H9 (cell line): ENCODE results near the gene RPL39L. TPM values are rescaled to one million over a fixed set of nuclear protein-coding genes. Genes with fewer than 3 reads are reported as not detected.
"Not testable (repeated sequence)": the region's sequence is repeated elsewhere in the genome, so short reads cannot be mapped to it uniquely, and the experiment has no call there.

ENCODE experiments used
- DNase-seq: peaks from one replicate; pipeline ENCODE4 v3.0.0-alpha.2; 2017
- H2AFZ ChIP-seq: one replicate; pipeline ENCODE4 v1.6.1; 2013; ENCODE audit warnings: mild to moderate bottlenecking, low read length, control low read depth, moderate library complexity
- H2AK5ac ChIP-seq: 2 replicates; pipeline ENCODE4 v1.6.1; 2013; ENCODE audit warnings: low read length, control low read depth, mixed read lengths; ENCODE audit not compliant: insufficient read length
- H2BK120ac ChIP-seq: one replicate; pipeline ENCODE4 v1.6.1; 2013; ENCODE audit warnings: low read depth, mild to moderate bottlenecking, low read length, control low read depth, inconsistent platforms; ENCODE audit not compliant: poor library complexity, severe bottlenecking
- H2BK12ac ChIP-seq: 2 replicates; pipeline ENCODE4 v1.6.1; 2013; ENCODE audit warnings: low read length, control low read depth, mixed read lengths, low read depth; ENCODE audit not compliant: insufficient read length
- H2BK15ac ChIP-seq: 2 replicates; pipeline ENCODE4 v1.6.1; 2013; ENCODE audit warnings: low read depth, low read length, control low read depth
- H2BK20ac ChIP-seq: one replicate; pipeline ENCODE4 v1.6.1; 2013; ENCODE audit warnings: low read depth, mild to moderate bottlenecking, low read length, control low read depth, inconsistent platforms; ENCODE audit not compliant: poor library complexity, severe bottlenecking
- H2BK5ac ChIP-seq: 2 replicates; pipeline ENCODE4 v1.6.1; 2013; ENCODE audit warnings: low read length, control low read depth, mixed read lengths; ENCODE audit not compliant: insufficient read length
- H3K14ac ChIP-seq: 2 replicates; pipeline ENCODE4 v1.6.1; 2013; ENCODE audit warnings: low read length, control low read depth; ENCODE audit not compliant: insufficient read depth
- H3K18ac ChIP-seq: 2 replicates; pipeline ENCODE4 v1.6.1; 2013; ENCODE audit warnings: low read depth, mild to moderate bottlenecking, mixed read lengths, low read length, control low read depth; ENCODE audit not compliant: insufficient read length
- H3K23ac ChIP-seq: 2 replicates; pipeline ENCODE4 v1.6.1; 2013; ENCODE audit warnings: low read length, control low read depth, mixed read lengths, low read depth; ENCODE audit not compliant: insufficient read length
- H3K23me2 ChIP-seq: 2 replicates; pipeline ENCODE4 v1.6.1; 2013; ENCODE audit warnings: low read depth, mild to moderate bottlenecking, mixed read lengths, low read length, control low read depth; ENCODE audit not compliant: insufficient read length, poor library complexity, severe bottlenecking
- H3K27ac ChIP-seq: 2 replicates; pipeline ENCODE4 v1.5.1; 2013; ENCODE audit warnings: low read length, control low read depth, mixed read lengths, low read depth; ENCODE audit not compliant: insufficient read length
- H3K27me3 ChIP-seq: 2 replicates; pipeline ENCODE4 v1.6.1; 2013; ENCODE audit warnings: low read length, control low read depth, inconsistent platforms; ENCODE audit not compliant: insufficient read depth
- H3K4ac ChIP-seq: 2 replicates; pipeline ENCODE4 v1.6.1; 2013; ENCODE audit warnings: low read depth, mild to moderate bottlenecking, control low read depth, inconsistent platforms, low read length, moderate library complexity
- H3K4me1 ChIP-seq: 2 replicates; pipeline ENCODE4 v1.6.1; 2013; ENCODE audit warnings: low read length, control low read depth, inconsistent platforms; ENCODE audit not compliant: insufficient read depth
- H3K4me2 ChIP-seq: 2 replicates; pipeline ENCODE4 v1.6.1; 2013; ENCODE audit warnings: low read length, control low read depth, mixed read lengths; ENCODE audit not compliant: insufficient read length, insufficient read depth
- H3K56ac ChIP-seq: 2 replicates; pipeline ENCODE4 v1.6.1; 2013; ENCODE audit warnings: low read depth, mild to moderate bottlenecking, mixed read lengths, low read length, control low read depth; ENCODE audit not compliant: insufficient read length
- H3K79me1 ChIP-seq: 2 replicates; pipeline ENCODE4 v1.6.1; 2013; ENCODE audit warnings: low read depth, mild to moderate bottlenecking, moderate library complexity, low read length, control low read depth, inconsistent platforms; ENCODE audit not compliant: insufficient read depth, poor library complexity, severe bottlenecking
- H3K79me2 ChIP-seq: 2 replicates; pipeline ENCODE4 v1.6.1; 2013; ENCODE audit warnings: low read length, control low read depth, inconsistent platforms; ENCODE audit not compliant: insufficient read depth
- H3K9ac ChIP-seq: 2 replicates; pipeline ENCODE4 v1.6.1; 2013; ENCODE audit warnings: low read length, control low read depth, mixed read lengths; ENCODE audit not compliant: insufficient read length; ENCODE audit errors: extremely low read depth
- H3K9me3 ChIP-seq: one replicate; pipeline ENCODE4 v1.6.1; 2013; ENCODE audit warnings: low read depth, low read length, inconsistent platforms; ENCODE audit not compliant: control insufficient read depth
- H3T11ph ChIP-seq: one replicate; pipeline ENCODE4 v1.6.1; 2013; ENCODE audit warnings: mild to moderate bottlenecking, low read length, control low read depth, inconsistent platforms
- H4K20me1 ChIP-seq: one replicate; pipeline ENCODE4 v1.6.1; 2013; ENCODE audit not compliant: control insufficient read depth, insufficient read length, insufficient read depth
- H4K5ac ChIP-seq: 2 replicates; pipeline ENCODE4 v1.6.1; 2013; ENCODE audit warnings: low read depth, mild to moderate bottlenecking, mixed read lengths, low read length, control low read depth; ENCODE audit not compliant: insufficient read length
- H4K8ac ChIP-seq: replicated peaks from 2 replicates; pipeline ENCODE4 v1.6.1; 2013; ENCODE audit warnings: low read length, control low read depth, mixed read lengths, low read depth; ENCODE audit not compliant: insufficient read length
- H4K91ac ChIP-seq: 2 replicates; pipeline ENCODE4 v1.6.1; 2013; ENCODE audit warnings: low read depth, mild to moderate bottlenecking, moderate library complexity, mixed read lengths, low read length, control low read depth; ENCODE audit not compliant: insufficient read length
- H3K27ac Mint-ChIP-seq, 3 experiments: 2 replicates in 2 of 3; 3 replicates in 1 of 3; pipeline ENCODE4 v1.8.0; 2020 to 2021; ENCODE audit warnings: mixed read lengths in 3 of 3, mild to moderate bottlenecking in 1 of 3, moderate library complexity in 1 of 3
- H3K27me3 Mint-ChIP-seq: 2 replicates; pipeline ENCODE4 v1.8.0; 2021; ENCODE audit warnings: low read depth, mild to moderate bottlenecking, moderate library complexity, mixed read lengths
- H3K36me3 Mint-ChIP-seq, 3 experiments: 2 replicates in 2 of 3; 3 replicates in 1 of 3; pipeline ENCODE4 v1.8.0; 2020 to 2021; ENCODE audit warnings: low read depth in 3 of 3, mixed read lengths in 3 of 3; ENCODE audit not compliant: insufficient read depth in 1 of 3
- H3K4me1 Mint-ChIP-seq, 2 experiments: 2 replicates each; pipeline ENCODE4 v1.8.0; 2020; ENCODE audit warnings: mixed read lengths in 2 of 2
- H3K4me3 Mint-ChIP-seq, 2 experiments: 2 replicates in 1 of 2; 3 replicates in 1 of 2; pipeline ENCODE4 v1.8.0; 2020 to 2021; ENCODE audit warnings: mild to moderate bottlenecking in 2 of 2, mixed read lengths in 2 of 2, moderate library complexity in 1 of 2
- H3K9me3 Mint-ChIP-seq, 2 experiments: 2 replicates in 1 of 2; 3 replicates in 1 of 2; pipeline ENCODE4 v1.8.0; 2020; ENCODE audit warnings: mild to moderate bottlenecking in 2 of 2, mixed read lengths in 2 of 2, moderate library complexity in 1 of 2
- CTCF ChIP-seq: fragments of 200-600 bp; sonication (generic); conservative IDR thresholded peaks from 3 replicates; pipeline ENCODE4 v1.8.0; 2021; ENCODE audit warnings: antibody characterized with exemption, mild to moderate bottlenecking
- WGBS: extraction: QIAGEN DNeasy Blood & Tissue Kit; methylation state at CpG from one replicate; pipeline ENCODE4 v1.1.7; 2013; ENCODE audit warnings: missing lambda C conversion rate, low lambda C conversion rate, mixed read lengths; ENCODE audit not compliant: insufficient read length; ENCODE audit errors: extremely low coverage; 5-methylcytosine and 5-hydroxymethylcytosine counted together
- total RNA-seq: library from RNA; stranded (reverse); gene quantifications from 2 replicates; pipeline ENCODE4 v1.2.1, GENCODE V29; 2021

Gene RPL39L
- total RNA-seq, 1 experiment from 2014 or later: 71.7 TPM

GRCh38 chr3:187136337-187136736 lies 3.0 kb downstream of the RPL39L start:
- Mint-ChIP-seq H3K4me1 (peaks cover 7 to 8% of the 10 kb centered on the region in 2 experiments), H3K27me3 (no peaks in the 10 kb centered on the region), H3K9me3 (peaks cover 5 to 12% of the 10 kb centered on the region in 2 experiments; a peak in 4 of 5 replicates), H3K4me3 (no peak overlapping the region; a peak in 2 of 5 replicates), H3K36me3 (peaks cover 33 to 51% (median 37%) of the 10 kb centered on the region in 3 experiments), H3K27ac (no peak overlapping the region)
- no peak overlapping the region for H2BK5ac ChIP-seq
- no peak overlapping the region for H3K23ac ChIP-seq
- no peak overlapping the region for H4K5ac ChIP-seq
- H4K8ac ChIP-seq: no peak overlapping the region
- no peaks in the 10 kb centered on the region for H3K79me2 ChIP-seq
- H3K9me3 ChIP-seq: no peaks in the 10 kb centered on the region
- H3K4ac ChIP-seq: no peak overlapping the region
- no peak overlapping the region for H4K91ac ChIP-seq
- no peak overlapping the region for H3K4me2 ChIP-seq
- H2BK20ac ChIP-seq: no peak overlapping the region
- H2BK15ac ChIP-seq: no peak overlapping the region
- H3K4me1 ChIP-seq: no peaks in the 10 kb centered on the region
- no peak overlapping the region for H2BK12ac ChIP-seq
- no peak overlapping the region for H2AFZ ChIP-seq
- H3K27ac ChIP-seq: no peak overlapping the region
- no peak overlapping the region for H3T11ph ChIP-seq
- TF ChIP-seq CTCF: no peak
- DNase-seq: no peak
- H3K27me3 ChIP-seq: no peaks in the 10 kb centered on the region
- H3K18ac ChIP-seq: no peak overlapping the region
- peaks cover 3% of the 10 kb centered on the region for H3K23me2 ChIP-seq
- H3K79me1 ChIP-seq: no peaks in the 10 kb centered on the region
- H3K56ac ChIP-seq: no peak overlapping the region
- no peak overlapping the region for H3K14ac ChIP-seq
- no peaks in the 10 kb centered on the region for H4K20me1 ChIP-seq
- H2AK5ac ChIP-seq: no peak overlapping the region
- no peak overlapping the region for H3K9ac ChIP-seq
- no CpG with 5 or more reads among the region's 1 CpG for WGBS
- no peak overlapping the region for H2BK120ac ChIP-seq

DNA sequence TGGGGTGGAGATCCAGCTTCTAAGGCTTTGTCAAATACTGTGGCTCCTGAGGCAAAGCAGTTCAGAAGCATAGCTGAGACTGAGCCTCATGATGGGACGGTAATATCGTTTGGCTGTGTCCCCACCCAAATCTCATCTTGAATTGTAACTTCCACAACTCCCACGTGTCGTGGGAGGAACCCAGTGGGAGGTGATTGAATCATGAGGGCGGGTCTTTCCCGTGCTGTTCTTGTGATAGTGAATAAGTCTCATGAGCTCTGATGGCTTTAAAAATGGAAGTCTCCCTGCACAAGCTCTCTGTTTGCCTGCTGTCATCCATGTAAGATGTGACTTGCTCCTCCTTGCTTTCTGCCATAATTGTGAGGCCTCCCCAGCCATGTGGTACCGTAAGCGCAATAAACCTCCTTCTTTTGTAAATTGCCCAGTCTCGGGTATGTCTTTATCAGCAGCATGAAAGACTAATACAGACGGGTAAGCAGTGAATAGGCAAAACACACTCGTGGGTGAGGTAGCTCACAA lies 4.1 kb downstream of the RPL39L start:
- H3K4me2 ChIP-seq, H3K18ac ChIP-seq, H2BK5ac ChIP-seq, H3T11ph ChIP-seq, H3K14ac ChIP-seq, H3K27ac ChIP-seq, H3K27me3 ChIP-seq, H3K56ac ChIP-seq, H3K4me3 Mint-ChIP-seq, H3K23ac ChIP-seq, H2AK5ac ChIP-seq, H3K27me3 Mint-ChIP-seq, H2BK15ac ChIP-seq, H3K79me1 ChIP-seq, H4K91ac ChIP-seq, DNase-seq, H2BK12ac ChIP-seq, H3K4me1 Mint-ChIP-seq, H3K27ac Mint-ChIP-seq, H2BK120ac ChIP-seq, H3K23me2 ChIP-seq, H3K4me1 ChIP-seq, H4K8ac ChIP-seq, H2AFZ ChIP-seq, H3K79me2 ChIP-seq, H2BK20ac ChIP-seq, H3K4ac ChIP-seq, H3K9me3 ChIP-seq, H4K5ac ChIP-seq, H4K20me1 ChIP-seq, H3K9ac ChIP-seq: not testable (repeated sequence)
- no CpG with 5 or more reads among the region's 11 CpGs for WGBS
- H3K9me3 Mint-ChIP-seq: peaks cover 5 to 12% of the 10 kb centered on the region in 2 experiments; a peak in 4 of 5 replicates
- H3K36me3 Mint-ChIP-seq: peaks cover 42 to 60% (median 45%) of the 10 kb centered on the region in 3 experiments
